Esophagus squamous epithelium (tissue), 4 donors: ENCODE data around the gene MAZ.

Source experiments
- POLR2A ChIP-seq, 4 donors: fragments of 450-650 bp; IDR thresholded peaks; one replicate each; pipeline ENCODE4 v1.6.1; 2017; ENCODE audit warnings: antibody characterized with exemption in 4 of 4, mild to moderate bottlenecking in 4 of 4, moderate library complexity in 3 of 4
- TF ChIP-seq, protein P1 (sequence below), 6 experiments: fragments of 450-650 bp in 4 of 6; fragments of 200-600 bp in 2 of 6; sonication (generic) in 2 of 6; IDR thresholded peaks; one replicate each; pipeline ENCODE4 v1.5.1; 2016 to 2019; ENCODE audit warnings: antibody characterized with exemption in 6 of 6, mild to moderate bottlenecking in 4 of 6, moderate library complexity in 4 of 6

DNA sequence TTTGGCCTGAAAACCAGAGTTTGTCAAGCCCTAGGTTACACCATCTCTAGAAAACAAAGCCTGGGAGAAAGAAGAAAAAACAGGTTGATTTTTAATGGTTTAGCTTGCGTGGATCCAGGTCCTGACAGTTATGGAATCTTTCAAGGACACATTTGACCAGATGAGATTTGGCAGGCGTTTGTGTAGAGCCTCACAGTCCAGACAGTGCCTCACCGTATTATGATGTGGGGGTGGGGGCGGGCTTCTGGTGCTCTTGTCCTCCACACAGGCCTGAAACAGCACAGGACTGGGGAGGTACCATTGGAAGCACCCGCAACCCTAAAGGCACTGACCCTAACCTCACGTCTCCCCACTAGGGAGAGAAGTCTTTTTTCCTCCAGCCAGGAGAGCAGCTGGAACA lies 33.5 kb downstream of the MAZ start:
- TF ChIP-seq, protein P1, sequence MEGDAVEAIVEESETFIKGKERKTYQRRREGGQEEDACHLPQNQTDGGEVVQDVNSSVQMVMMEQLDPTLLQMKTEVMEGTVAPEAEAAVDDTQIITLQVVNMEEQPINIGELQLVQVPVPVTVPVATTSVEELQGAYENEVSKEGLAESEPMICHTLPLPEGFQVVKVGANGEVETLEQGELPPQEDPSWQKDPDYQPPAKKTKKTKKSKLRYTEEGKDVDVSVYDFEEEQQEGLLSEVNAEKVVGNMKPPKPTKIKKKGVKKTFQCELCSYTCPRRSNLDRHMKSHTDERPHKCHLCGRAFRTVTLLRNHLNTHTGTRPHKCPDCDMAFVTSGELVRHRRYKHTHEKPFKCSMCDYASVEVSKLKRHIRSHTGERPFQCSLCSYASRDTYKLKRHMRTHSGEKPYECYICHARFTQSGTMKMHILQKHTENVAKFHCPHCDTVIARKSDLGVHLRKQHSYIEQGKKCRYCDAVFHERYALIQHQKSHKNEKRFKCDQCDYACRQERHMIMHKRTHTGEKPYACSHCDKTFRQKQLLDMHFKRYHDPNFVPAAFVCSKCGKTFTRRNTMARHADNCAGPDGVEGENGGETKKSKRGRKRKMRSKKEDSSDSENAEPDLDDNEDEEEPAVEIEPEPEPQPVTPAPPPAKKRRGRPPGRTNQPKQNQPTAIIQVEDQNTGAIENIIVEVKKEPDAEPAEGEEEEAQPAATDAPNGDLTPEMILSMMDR (IDR thresholded peaks at IDR 0.05): no peak
- no peak for TF ChIP-seq POLR2A (IDR thresholded peaks at IDR 0.05)
